GM18508 (cell line): ENCODE results near the gene NECAP2.
"Not testable (repeated sequence)": the region's sequence is repeated elsewhere in the genome, so short reads cannot be mapped to it uniquely, and the experiment has no call there.

Experiments
- ATAC-seq: cut with Tn5 transposase; IDR thresholded peaks from one replicate; pipeline ENCODE4 v1.9.1; 2021; ENCODE audit warnings: moderate number of reproducible peaks; ENCODE audit not compliant: insufficient read depth, unreplicated experiment

The NECAP2 gene

GRCh38 chr1:16491056-16491675 is 50.6 kb downstream of the NECAP2 start:
- no peak for ATAC-seq

GRCh38 chr1:16492937-16493336 is 52.4 kb downstream of the NECAP2 start:
- ATAC-seq: not testable (repeated sequence)

- ATAC-seq: not testable (repeated sequence)
Observed at GRCh38 chr1:16493731-16494130, 53.2 kb downstream of the NECAP2 start.

GRCh38 chr1:16497474-16497904 is 57.0 kb downstream of the NECAP2 start:
- not testable (repeated sequence) for ATAC-seq

GRCh38 chr1:16498047-16498446 is 57.5 kb downstream of the NECAP2 start:
- ATAC-seq: not testable (repeated sequence)

GRCh38 chr1:16498573-16499413 is 58.3 kb downstream of the NECAP2 start:
- ATAC-seq: no peak

GRCh38 chr1:16500466-16500865 is 59.9 kb downstream of the NECAP2 start:
- ATAC-seq: not testable (repeated sequence)

- not testable (repeated sequence) for ATAC-seq
Observed at GRCh38 chr1:16500975-16501374, 60.5 kb downstream of the NECAP2 start.

GRCh38 chr1:16501446-16501845 is 60.9 kb downstream of the NECAP2 start:
- ATAC-seq: not testable (repeated sequence)

GRCh38 chr1:16503494-16503893 is 63.0 kb downstream of the NECAP2 start:
- ATAC-seq: no peak

- not testable (repeated sequence) for ATAC-seq
Observed at GRCh38 chr1:16505870-16506269, 65.3 kb downstream of the NECAP2 start.

GRCh38 chr1:16506364-16507136 is 66.0 kb downstream of the NECAP2 start:
- ATAC-seq: not testable (repeated sequence)

- not testable (repeated sequence) for ATAC-seq
Observed at GRCh38 chr1:16508861-16509445, 68.4 kb downstream of the NECAP2 start.
